Nephron progenitor cell (in vitro differentiated cells): Measurements from ENCODE around the gene JMJD8.
A peak's percentile ranks its signal among the peaks of the same experiment; 100 is the strongest.

Source experiments
- DNase-seq: peaks from one replicate; pipeline ENCODE4 v3.0.0; 2021
- H3K27ac Mint-ChIP-seq: 2 replicates; pipeline ENCODE4 v1.8.0; 2021; ENCODE audit warnings: mild to moderate bottlenecking, moderate library complexity, mixed read lengths
- H3K27me3 Mint-ChIP-seq: 2 replicates; pipeline ENCODE4 v1.8.0; 2021; ENCODE audit warnings: mild to moderate bottlenecking, low read depth, mixed read lengths; ENCODE audit not compliant: poor library complexity
- H3K36me3 Mint-ChIP-seq: 2 replicates; pipeline ENCODE4 v1.8.0; 2021; ENCODE audit warnings: low read depth, mixed read lengths
- H3K4me1 Mint-ChIP-seq: 2 replicates; pipeline ENCODE4 v1.8.0; 2021; ENCODE audit warnings: mixed read lengths
- H3K4me3 Mint-ChIP-seq: 2 replicates; pipeline ENCODE4 v1.8.0; 2021; ENCODE audit warnings: mild to moderate bottlenecking, moderate library complexity, mixed read lengths
- H3K9me3 Mint-ChIP-seq: 2 replicates; pipeline ENCODE4 v1.8.0; 2021; ENCODE audit warnings: mild to moderate bottlenecking, moderate library complexity, mixed read lengths
- CTCF ChIP-seq: fragments of 200-600 bp; sonication (generic); IDR thresholded peaks from 2 replicates; pipeline ENCODE4 v1.5.0; 2021; ENCODE audit warnings: antibody characterized with exemption

JMJD8 gene

GRCh38 chr16:708019-708418 is 23.9 kb upstream of the JMJD8 start:
- no peak overlapping the region for H3K27ac Mint-ChIP-seq
- H3K36me3 Mint-ChIP-seq: no peaks in the 10 kb centered on the region
- DNase-seq: no peak
- peaks cover 80% of the 10 kb centered on the region for H3K27me3 Mint-ChIP-seq
- H3K4me3 Mint-ChIP-seq: no peak overlapping the region
- H3K4me1 Mint-ChIP-seq: peaks cover 9% of the 10 kb centered on the region
- no peaks in the 10 kb centered on the region for H3K9me3 Mint-ChIP-seq
- no peak for TF ChIP-seq CTCF

GRCh38 chr16:707062-707538 is 23.0 kb upstream of the JMJD8 start:
- DNase-seq: no peak
- no peak for TF ChIP-seq CTCF
- H3K4me3 Mint-ChIP-seq: no peak overlapping the region
- H3K36me3 Mint-ChIP-seq: no peaks in the 10 kb centered on the region
- no peaks in the 10 kb centered on the region for H3K9me3 Mint-ChIP-seq
- no peak overlapping the region for H3K27ac Mint-ChIP-seq
- peaks cover 83% of the 10 kb centered on the region for H3K27me3 Mint-ChIP-seq
- H3K4me1 Mint-ChIP-seq: peaks cover 5% of the 10 kb centered on the region

GRCh38 chr16:706189-707061 is 22.3 kb upstream of the JMJD8 start:
- no peak overlapping the region for H3K4me3 Mint-ChIP-seq
- H3K27me3 Mint-ChIP-seq: peaks cover 83% of the 10 kb centered on the region
- DNase-seq: no peak
- no peak for TF ChIP-seq CTCF
- H3K4me1 Mint-ChIP-seq: peaks cover 5% of the 10 kb centered on the region
- H3K36me3 Mint-ChIP-seq: no peaks in the 10 kb centered on the region
- H3K27ac Mint-ChIP-seq: no peak overlapping the region
- no peaks in the 10 kb centered on the region for H3K9me3 Mint-ChIP-seq

- H3K36me3 Mint-ChIP-seq: no peaks in the 10 kb centered on the region
- no peak for TF ChIP-seq CTCF
- H3K9me3 Mint-ChIP-seq: no peaks in the 10 kb centered on the region
- peak; percentile 58 for DNase-seq
- peaks cover 86% of the 10 kb centered on the region for H3K27me3 Mint-ChIP-seq
- peaks cover 5% of the 10 kb centered on the region for H3K4me1 Mint-ChIP-seq
- H3K27ac Mint-ChIP-seq: no peak within 1 kb of the TSS
- H3K4me3 Mint-ChIP-seq: no peak within 1 kb of the TSS
Observed at GRCh38 chr16:705431-706188, 21.5 kb upstream of the JMJD8 start, which contains the start of gene FBXL16. TSS of gene FBXL16 (minus strand) at chr16:705801. CDS start at chr16:697405, 8,396 bp downstream.

GRCh38 chr16:704552-705380 is 20.6 kb upstream of the JMJD8 start:
- H3K27me3 Mint-ChIP-seq: peaks cover 90% of the 10 kb centered on the region
- no peaks in the 10 kb centered on the region for H3K9me3 Mint-ChIP-seq
- TF ChIP-seq CTCF: no peak
- DNase-seq: no peak
- no peaks in the 10 kb centered on the region for H3K4me1 Mint-ChIP-seq
- H3K27ac Mint-ChIP-seq: no peak overlapping the region
- no peak overlapping the region for H3K4me3 Mint-ChIP-seq
- H3K36me3 Mint-ChIP-seq: no peaks in the 10 kb centered on the region
